ENCODE measurements around the gene CFAP90.

DNA sequence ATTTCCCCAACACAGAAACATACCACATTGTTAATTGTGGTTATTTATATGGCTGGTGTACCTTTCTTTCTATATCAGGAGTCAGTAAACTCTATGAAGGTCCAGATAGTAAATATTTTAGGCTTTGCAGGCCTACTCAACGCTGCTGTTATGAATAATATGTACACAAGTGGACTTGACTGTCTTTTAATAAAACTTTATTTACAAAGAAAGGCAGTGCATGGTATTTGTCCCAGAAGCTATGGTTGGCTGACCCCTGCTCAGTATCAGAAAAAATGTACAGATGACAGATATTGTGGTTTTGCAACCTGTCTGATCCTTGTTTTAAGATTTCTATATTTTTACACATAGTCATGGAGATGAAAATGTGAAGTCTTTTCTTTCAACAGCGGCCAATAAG is 23.7 kb upstream of the CFAP90 start:
- TF ChIP-seq TAF1 (IDR thresholded peaks at IDR 0.05; ENCODE audit: low read depth, low read length) (no peak), POLR2A (IDR thresholded peaks at IDR 0.05; ENCODE audit: low read depth, low read length) (no peak)
